Fibroblast of pulmonary artery (primary cell): Measurements from ENCODE around the gene CDH23.

Experiments used
- DNase-seq: peaks from one replicate; pipeline ENCODE4 v3.0.0-alpha.2; 2010; ENCODE audit warnings: low read depth
- H3K4me3 ChIP-seq: replicated peaks from 2 replicates; pipeline ENCODE4 v1.5.1; 2011; ENCODE audit warnings: low read depth, mild to moderate bottlenecking, control low read depth, low read length, moderate library complexity
- CTCF ChIP-seq: IDR thresholded peaks from 2 replicates; pipeline ENCODE4 v1.5.1; 2011; ENCODE audit warnings: mild to moderate bottlenecking, control low read depth, low read length, inconsistent platforms; ENCODE audit errors: missing control alignments

CDH23 gene

GRCh38 chr10:71635867-71636266 is 239.1 kb downstream of the CDH23 start:
- no peak for DNase-seq
- no peak for TF ChIP-seq CTCF
- no peak overlapping the region for H3K4me3 ChIP-seq

GRCh38 chr10:71636588-71636987 is 239.9 kb downstream of the CDH23 start:
- TF ChIP-seq CTCF = no peak
- no peak for DNase-seq
- no peak overlapping the region for H3K4me3 ChIP-seq

- TF ChIP-seq CTCF = no peak
- no peak overlapping the region for H3K4me3 ChIP-seq
- no peak for DNase-seq
These were observed 240.6 kb downstream of the CDH23 start for GRCh38 chr10:71637305-71637704.

- DNase-seq = no peak
- no peak overlapping the region for H3K4me3 ChIP-seq
These were observed 241.5 kb downstream of the CDH23 start for GRCh38 chr10:71638064-71638821.

GRCh38 chr10:71638822-71639719 is 242.4 kb downstream of the CDH23 start:
- no peak for TF ChIP-seq CTCF
- H3K4me3 ChIP-seq = no peak overlapping the region
- DNase-seq = no peak

More at GRCh38 chr10:71638064-71638821, 241.5 kb downstream of the CDH23 start:
- no peak for TF ChIP-seq CTCF

GRCh38 chr10:71640607-71641006 is 243.9 kb downstream of the CDH23 start:
- no peak for TF ChIP-seq CTCF
- DNase-seq = no peak
- no peak overlapping the region for H3K4me3 ChIP-seq
